HCT116 (cell line): ENCODE results near the gene USH1G. TPM values are rescaled to one million over a fixed set of nuclear protein-coding genes. Genes with fewer than 3 reads are reported as not detected.

ENCODE experiments used
- ATAC-seq: fragments of 200-7000 bp; cut with Tn5 transposase; 2 replicates; pipeline ENCODE4 v1.9.1; 2020; ENCODE audit warnings: mild to moderate bottlenecking, moderate library complexity
- BruUV-seq: library from RNA; stranded (reverse); fragments of 400-500 nt; replicated peaks from 2 replicates; lab custom pipeline; 2021; lab: Mats Ljungman, UMichigan
- CTCF ChIA-PET: fragments of 300-600 bp; sonication (Branson Sonifier 250); formaldehyde crosslinking; loops from one replicate; lab custom pipeline; 2021; ENCODE audit warnings: antibody characterized with exemption; lab: Charles Lee
- POLR2A ChIA-PET: fragments of 300-600, 350-600 bp; sonication (Branson Sonifier 250); formaldehyde crosslinking; loops from one replicate; lab custom pipeline; 2021; ENCODE audit warnings: antibody characterized with exemption; lab: Charles Lee
- RAD21 ChIA-PET, 2 experiments: fragments of 300-600 bp; sonication (Branson Sonifier 250); formaldehyde crosslinking; loops; one replicate each; lab custom pipeline; 2023; ENCODE audit warnings: low total read pairs in 2 of 2; ENCODE audit not compliant: uncharacterized antibody in 2 of 2, unreplicated experiment in 2 of 2, low non-redundant PET in 1 of 2; lab: Charles Lee
- DNase-seq: peaks from one replicate; pipeline ENCODE4 v3.0.0-alpha.2; 2010; ENCODE audit warnings: low read depth, low spot score
- H2AFZ ChIP-seq: fragments of 200-600 bp; shearing (Covaris generic), sonication (generic); 2 replicates; pipeline ENCODE4 v1.6.1; 2017; ENCODE audit warnings: low read depth, mixed run types, mixed read lengths, antibody characterized with exemption, low read length; ENCODE audit not compliant: poor library complexity, severe bottlenecking
- H3K27ac ChIP-seq: 2 replicates; pipeline ENCODE4 v1.5.1; 2012; ENCODE audit warnings: low read depth, low read length
- H3K27me3 ChIP-seq: fragments of 200-600 bp; sonication (generic); 2 replicates; pipeline ENCODE4 v1.6.1; 2016; ENCODE audit warnings: mixed run types, low read length, mixed read lengths; ENCODE audit not compliant: insufficient read depth
- H3K36me3 ChIP-seq, 2 experiments: fragments of 200-500 bp in 1 of 2; fragments of 200-600 bp in 1 of 2; sonication (Bioruptor generic) in 1 of 2; sonication (generic) in 1 of 2; 2 replicates each; pipeline versions ENCODE4 v1.5.1 to v1.6.1; 2014 to 2016; ENCODE audit warnings: low read length in 2 of 2, inconsistent platforms in 1 of 2, mixed read lengths in 1 of 2, mixed run types in 1 of 2; ENCODE audit not compliant: insufficient read depth in 2 of 2, control insufficient read depth in 1 of 2
- H3K4me1 ChIP-seq, 2 experiments: fragments of 200-600 bp in 1 of 2; sonication (generic) in 1 of 2; 2 replicates each; pipeline versions ENCODE4 v1.5.1 to v1.6.1; 2012 to 2017; ENCODE audit warnings: low read length in 2 of 2, inconsistent platforms in 1 of 2, mild to moderate bottlenecking in 1 of 2, mixed read lengths in 1 of 2, mixed run types in 1 of 2, moderate library complexity in 1 of 2; ENCODE audit not compliant: insufficient read depth in 2 of 2, control insufficient read depth in 1 of 2
- H3K4me2 ChIP-seq: fragments of 200-600 bp; sonication (generic); 2 replicates; pipeline ENCODE4 v1.6.1; 2017; ENCODE audit warnings: mixed run types, low read length, mixed read lengths
- H3K4me3 ChIP-seq, 2 experiments: fragments of 200-600 bp in 1 of 2; sonication (generic) in 1 of 2; replicated peaks in 1 of 2; 2 replicates each; pipeline ENCODE4 v1.5.1; 2011 to 2016; ENCODE audit warnings: low read length in 2 of 2, control low read depth in 1 of 2, low read depth in 1 of 2, mild to moderate bottlenecking in 1 of 2, mixed read lengths in 1 of 2, mixed run types in 1 of 2
- H3K79me2 ChIP-seq: fragments of 200-600 bp; sonication (generic); 2 replicates; pipeline ENCODE4 v1.6.1; 2017; ENCODE audit warnings: mild to moderate bottlenecking, mixed run types, low read length, moderate library complexity, mixed read lengths; ENCODE audit not compliant: insufficient read depth
- H3K9ac ChIP-seq: fragments of 200-600 bp; sonication (generic); 2 replicates; pipeline ENCODE4 v1.6.1; 2016; ENCODE audit warnings: low read length, mixed read lengths
- H3K9me2 ChIP-seq: fragments of 200-600 bp; sonication (generic), shearing (Covaris generic); 2 replicates; pipeline ENCODE4 v1.6.1; 2017; ENCODE audit warnings: mixed run types, mild to moderate bottlenecking, moderate library complexity; ENCODE audit not compliant: insufficient read depth
- H3K9me3 ChIP-seq, 2 experiments: fragments of 200-500 bp in 1 of 2; fragments of 200-600 bp in 1 of 2; sonication (Bioruptor generic) in 1 of 2; sonication (generic) in 1 of 2; 2 replicates each; pipeline ENCODE4 v1.6.1; 2014 to 2017; ENCODE audit warnings: low read length in 2 of 2, mixed read lengths in 2 of 2, inconsistent platforms in 1 of 2, low read depth in 1 of 2, mild to moderate bottlenecking in 1 of 2, mixed run types in 1 of 2, moderate library complexity in 1 of 2; ENCODE audit not compliant: control insufficient read depth in 1 of 2, insufficient read depth in 1 of 2
- H4K20me1 ChIP-seq: fragments of 200-600 bp; sonication (generic), shearing (Covaris generic); 2 replicates; pipeline ENCODE4 v1.6.1; 2017; ENCODE audit warnings: mixed run types, mild to moderate bottlenecking, moderate library complexity; ENCODE audit not compliant: insufficient read depth
- CBX3 ChIP-seq: IDR thresholded peaks from 2 replicates; pipeline ENCODE4 v1.6.1; 2012; ENCODE audit warnings: low read depth
- EGR1 ChIP-seq: IDR thresholded peaks from 2 replicates; pipeline ENCODE4 v1.6.1; 2012; ENCODE audit warnings: low read depth
- ELF1 ChIP-seq: IDR thresholded peaks from 2 replicates; pipeline ENCODE4 v1.6.1; 2012; ENCODE audit warnings: low read depth, borderline replicate concordance
- EZH2phosphoT487 ChIP-seq: fragments of 200-600 bp; IDR thresholded peaks from 2 replicates; pipeline ENCODE4 v1.6.1; 2018; ENCODE audit warnings: antibody characterized with exemption, borderline replicate concordance
- MAX ChIP-seq: IDR thresholded peaks from 2 replicates; pipeline ENCODE4 v1.6.1; 2012
- POLR2A ChIP-seq: IDR thresholded peaks from 2 replicates; pipeline ENCODE4 v1.7.0; 2011; ENCODE audit warnings: borderline replicate concordance; ENCODE audit not compliant: insufficient read depth, insufficient read length; ENCODE audit errors: extremely low read depth
- POLR2AphosphoS5 ChIP-seq: IDR thresholded peaks from 2 replicates; pipeline ENCODE4 v1.6.1; 2011; ENCODE audit warnings: mild to moderate bottlenecking, low read depth, low read length, moderate library complexity
- RAD21 ChIP-seq: IDR thresholded peaks from 2 replicates; pipeline ENCODE4 v1.6.1; 2012; ENCODE audit warnings: low read depth, mild to moderate bottlenecking
- SIN3A ChIP-seq: IDR thresholded peaks from 2 replicates; pipeline ENCODE4 v1.6.1; 2012; ENCODE audit warnings: low read depth
- YY1 ChIP-seq: IDR thresholded peaks from 2 replicates; pipeline ENCODE4 v1.6.1; 2011; ENCODE audit warnings: low read length, low read depth, moderate library complexity, mild to moderate bottlenecking; ENCODE audit not compliant: insufficient replicate concordance; ENCODE audit errors: extremely low read depth
- ZBTB33 ChIP-seq: IDR thresholded peaks from 2 replicates; pipeline ENCODE4 v1.6.1; 2011; ENCODE audit warnings: mild to moderate bottlenecking, low read length, moderate library complexity; ENCODE audit not compliant: insufficient replicate concordance; ENCODE audit errors: extremely low read depth
- ZNF274 ChIP-seq: fragments of 200-500 bp; sonication (Bioruptor generic); IDR thresholded peaks from 2 replicates; pipeline ENCODE4 v1.6.1; 2014; ENCODE audit warnings: mild to moderate bottlenecking, low read depth, low read length, inconsistent platforms
- intact Hi-C: fragments of 100-400 bp; cut with micrococcal nuclease; formaldehyde crosslinking; loops from 2 replicates; pipeline ENCODE4 v1.10.0; 2022
- total RNA-seq: library from RNA; stranded (reverse); gene quantifications from one replicate; pipeline ENCODE4 v1.2.1, GENCODE V29; 2021; ENCODE audit not compliant: unreplicated experiment
- TF ChIP-seq, protein P1 (sequence below): IDR thresholded peaks from 2 replicates; pipeline ENCODE4 v1.6.1; 2012; ENCODE audit warnings: low read depth

The USH1G gene
- total RNA-seq, 1 experiment from 2014 or later, result 3.1 TPM

DNA sequence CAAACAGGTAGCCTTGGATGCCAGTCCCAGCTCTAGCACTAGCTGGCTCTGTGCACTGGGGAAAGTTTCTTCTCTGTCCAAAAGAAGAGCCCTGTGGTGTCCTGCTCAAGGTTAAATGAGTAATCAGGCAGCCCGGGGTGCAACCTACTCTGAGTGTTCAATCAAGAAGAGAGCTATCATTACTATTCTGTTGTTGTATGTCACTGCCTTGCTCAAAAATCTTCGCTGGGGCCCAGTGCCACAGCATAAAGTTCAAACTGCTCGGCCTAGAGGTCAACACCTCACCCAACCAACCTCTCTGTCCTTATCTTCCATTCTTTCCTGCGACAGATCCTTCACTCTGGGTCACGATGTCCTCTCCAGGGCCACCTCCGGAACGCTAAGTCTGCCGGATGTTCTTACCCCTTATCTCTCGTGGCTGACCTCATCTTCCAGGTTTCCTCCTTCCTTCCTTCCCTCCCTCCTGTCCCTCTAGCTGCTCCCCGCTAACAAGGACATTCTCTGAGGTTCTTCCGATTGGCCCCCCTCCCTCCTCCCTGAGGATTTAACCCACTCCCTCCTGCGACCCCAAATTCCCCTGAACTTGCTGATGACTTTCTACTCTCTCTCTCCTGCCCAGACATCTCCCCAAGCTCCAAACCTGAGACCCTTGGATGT, 54.7 kb downstream of the USH1G start:
- intact Hi-C loops, result no loop called here

More for the DNA sequence above, 54.7 kb downstream of the USH1G start:
- BruUV-seq, result no TSS peak
- peaks cover 4 to 29% of the 10 kb centered on the region in 2 experiments; a peak in 3 of 4 replicates for H3K4me1 ChIP-seq
- H3K36me3 ChIP-seq, result peaks cover 7 to 9% of the 10 kb centered on the region in 2 experiments; a peak in 3 of 4 replicates
- H3K27ac ChIP-seq, result no peak overlapping the region
- H3K79me2 ChIP-seq, result peaks cover 12% of the 10 kb centered on the region
- RAD21 ChIA-PET, result interaction anchor here in 1 of 2 experiments (0.8 kb wide), 1 partner anchor 10 kb away, joined by 6 read pairs; no protein-coding TSS in a partner anchor
- TF ChIP-seq RAD21, result no peak
- no peak for TF ChIP-seq YY1
- TF ChIP-seq SIN3A, result no peak
- no peak for TF ChIP-seq POLR2AphosphoS5
- TF ChIP-seq ZBTB33, result no peak
- TF ChIP-seq POLR2A, result no peak
- no peak for TF ChIP-seq EZH2phosphoT487
- TF ChIP-seq, protein P1, sequence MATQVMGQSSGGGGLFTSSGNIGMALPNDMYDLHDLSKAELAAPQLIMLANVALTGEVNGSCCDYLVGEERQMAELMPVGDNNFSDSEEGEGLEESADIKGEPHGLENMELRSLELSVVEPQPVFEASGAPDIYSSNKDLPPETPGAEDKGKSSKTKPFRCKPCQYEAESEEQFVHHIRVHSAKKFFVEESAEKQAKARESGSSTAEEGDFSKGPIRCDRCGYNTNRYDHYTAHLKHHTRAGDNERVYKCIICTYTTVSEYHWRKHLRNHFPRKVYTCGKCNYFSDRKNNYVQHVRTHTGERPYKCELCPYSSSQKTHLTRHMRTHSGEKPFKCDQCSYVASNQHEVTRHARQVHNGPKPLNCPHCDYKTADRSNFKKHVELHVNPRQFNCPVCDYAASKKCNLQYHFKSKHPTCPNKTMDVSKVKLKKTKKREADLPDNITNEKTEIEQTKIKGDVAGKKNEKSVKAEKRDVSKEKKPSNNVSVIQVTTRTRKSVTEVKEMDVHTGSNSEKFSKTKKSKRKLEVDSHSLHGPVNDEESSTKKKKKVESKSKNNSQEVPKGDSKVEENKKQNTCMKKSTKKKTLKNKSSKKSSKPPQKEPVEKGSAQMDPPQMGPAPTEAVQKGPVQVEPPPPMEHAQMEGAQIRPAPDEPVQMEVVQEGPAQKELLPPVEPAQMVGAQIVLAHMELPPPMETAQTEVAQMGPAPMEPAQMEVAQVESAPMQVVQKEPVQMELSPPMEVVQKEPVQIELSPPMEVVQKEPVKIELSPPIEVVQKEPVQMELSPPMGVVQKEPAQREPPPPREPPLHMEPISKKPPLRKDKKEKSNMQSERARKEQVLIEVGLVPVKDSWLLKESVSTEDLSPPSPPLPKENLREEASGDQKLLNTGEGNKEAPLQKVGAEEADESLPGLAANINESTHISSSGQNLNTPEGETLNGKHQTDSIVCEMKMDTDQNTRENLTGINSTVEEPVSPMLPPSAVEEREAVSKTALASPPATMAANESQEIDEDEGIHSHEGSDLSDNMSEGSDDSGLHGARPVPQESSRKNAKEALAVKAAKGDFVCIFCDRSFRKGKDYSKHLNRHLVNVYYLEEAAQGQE, result no peak
- TF ChIP-seq ELF1, result no peak
- no peak for TF ChIP-seq ZNF274
- TF ChIP-seq MAX, result no peak
- no peak for TF ChIP-seq CBX3
- TF ChIP-seq EGR1, result no peak
- TF ChIP-seq, all 23 proteins: peak for 0
- Histone ChIP-seq H3K4me2 (no peak overlapping the region), H3K9me3 (no peaks in the 10 kb centered on the region), H2AFZ (no peak overlapping the region), H4K20me1 (no peaks in the 10 kb centered on the region), H3K4me3 (no peak overlapping the region), H3K9me2 (no peaks in the 10 kb centered on the region), H3K9ac (no peak overlapping the region), H3K27me3 (no peaks in the 10 kb centered on the region)
- no peak for ATAC-seq
- ChIA-PET POLR2A (interaction anchor here (1.9 kb wide), 1 partner anchor 16 kb away, joined by 4 read pairs; no protein-coding TSS in a partner anchor), CTCF (no interaction called here)
- DNase-seq, result no peak
